Measurements from ENCODE around the gene GLOD4.

GLOD4 gene

DNA sequence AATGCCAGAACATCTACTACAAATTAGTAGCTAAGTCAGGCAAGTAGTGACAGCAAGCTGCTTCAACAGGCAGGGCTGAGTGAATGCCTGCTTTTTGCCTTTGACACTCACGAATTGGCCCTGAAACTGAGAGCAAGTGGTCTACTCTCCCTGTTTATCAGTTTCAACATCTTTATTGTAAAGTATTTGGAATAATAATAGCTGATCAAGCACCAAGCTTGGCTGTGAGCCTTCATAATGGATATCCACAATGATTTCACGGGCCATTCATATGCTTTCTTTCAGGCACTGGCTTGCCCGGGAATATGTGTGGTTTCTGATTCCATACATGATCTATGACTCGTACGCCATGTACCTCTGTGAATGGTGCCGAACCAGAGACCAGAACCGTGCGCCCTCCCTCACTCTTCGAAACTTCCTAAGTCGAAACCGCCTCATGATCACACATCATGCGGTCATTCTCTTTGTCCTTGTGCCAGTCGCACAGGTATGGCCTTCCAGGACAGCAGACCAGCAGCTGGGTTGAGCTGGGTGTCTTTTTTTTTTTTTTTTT lies 44.4 kb downstream of the GLOD4 start:
- DNase-seq: no peak

DNA sequence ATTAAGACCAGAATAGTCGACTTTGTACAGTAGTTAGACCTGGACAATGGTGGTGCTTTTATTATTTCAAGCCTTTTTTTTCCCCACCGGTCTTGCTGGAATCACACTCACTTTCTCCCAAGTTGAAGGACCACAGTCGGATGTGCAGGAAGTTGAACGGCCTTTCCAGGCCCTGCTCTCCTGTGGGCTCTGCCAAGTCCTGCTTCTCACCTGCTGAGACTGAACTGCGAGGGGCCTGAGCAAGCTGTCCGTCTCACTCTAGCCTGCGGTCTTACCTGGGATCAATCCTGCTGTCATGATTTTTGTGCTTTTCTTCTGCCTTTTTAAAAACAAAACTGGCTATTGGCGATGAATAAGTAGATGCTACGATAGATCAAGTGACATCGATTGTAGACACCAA lies 48.3 kb downstream of the GLOD4 start:
- DNase-seq: no peak

- peak; percentile 43 for DNase-seq
These were observed 49.0 kb downstream of the GLOD4 start for GRCh38 chr17:732902-733720.

GRCh38 chr17:732067-732901 lies 49.8 kb downstream of the GLOD4 start, which contains the start of gene TLCD3A:
Gene TLCD3A, plus strand, starts transcription at chr17:732596. Its CDS starts 52 bp downstream, at chr17:732648.
- peak; percentile 39 for DNase-seq

DNA sequence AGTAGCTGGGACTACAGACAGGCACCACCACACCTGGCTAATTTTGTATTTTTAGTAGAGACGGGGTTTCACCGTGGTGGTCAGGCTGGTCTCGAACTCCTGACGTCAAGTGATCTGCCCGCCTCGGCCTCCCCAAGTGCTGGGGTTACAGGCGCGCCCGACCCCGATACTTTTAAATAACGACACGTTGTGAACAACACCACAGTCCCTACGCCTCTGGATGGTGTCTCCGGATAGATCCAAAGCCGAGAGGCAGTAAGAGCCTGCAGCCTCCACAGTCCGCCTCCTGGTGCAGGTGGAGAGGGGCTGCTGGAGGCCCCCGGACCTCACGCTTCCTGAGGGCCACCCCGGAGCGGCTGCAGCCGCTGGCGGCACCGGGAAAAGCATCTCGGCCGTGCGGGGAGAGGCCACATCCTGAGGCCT lies 50.4 kb downstream of the GLOD4 start:
- no peak for DNase-seq

- DNase-seq: no peak
These were observed 53.2 kb downstream of the GLOD4 start for GRCh38 chr17:728911-729310.

- no peak for DNase-seq
These were observed 55.7 kb downstream of the GLOD4 start for GRCh38 chr17:726271-726919.

DNA sequence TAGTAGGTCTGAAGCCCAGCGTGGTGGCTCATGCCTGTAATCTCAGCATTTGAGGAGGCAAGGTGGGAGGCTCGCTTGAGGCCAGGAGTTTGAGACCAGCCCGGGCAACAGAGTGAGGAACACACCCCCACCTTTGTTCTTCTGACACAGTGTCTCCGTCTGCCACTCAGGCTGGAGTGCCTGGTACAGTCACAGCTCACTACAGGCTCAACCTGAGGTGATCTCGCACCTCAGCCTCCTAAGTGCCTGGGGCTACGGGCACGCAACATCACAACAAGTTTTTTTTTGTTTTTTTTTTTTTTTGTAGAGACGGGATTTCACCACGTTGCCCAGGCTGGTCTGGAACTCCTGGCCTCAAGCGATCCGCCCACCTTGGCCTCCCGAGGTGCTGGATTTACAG lies 56.3 kb downstream of the GLOD4 start:
- no peak for DNase-seq

- DNase-seq: no peak
These were observed 57.0 kb downstream of the GLOD4 start for GRCh38 chr17:725084-725483.

DNA sequence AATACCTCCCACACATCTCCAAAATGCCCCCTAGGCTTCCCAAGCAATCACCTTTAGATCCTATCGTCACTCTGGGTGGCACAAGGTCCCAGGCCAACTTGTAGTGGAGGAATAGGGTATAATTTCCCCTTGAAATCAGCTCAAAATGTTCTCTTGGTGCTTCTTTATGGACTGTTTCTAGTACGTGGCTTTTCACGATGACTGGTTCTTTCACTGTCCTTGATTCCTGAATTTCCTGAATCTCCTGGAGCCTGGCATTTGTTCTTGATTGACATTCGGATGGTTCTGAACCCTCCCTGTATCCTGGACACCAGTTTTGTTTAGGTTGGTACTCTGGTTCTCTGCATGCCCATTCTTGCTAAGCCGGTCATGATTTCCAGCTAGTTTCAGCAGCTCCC lies 60.5 kb downstream of the GLOD4 start:
- DNase-seq: no peak

DNA sequence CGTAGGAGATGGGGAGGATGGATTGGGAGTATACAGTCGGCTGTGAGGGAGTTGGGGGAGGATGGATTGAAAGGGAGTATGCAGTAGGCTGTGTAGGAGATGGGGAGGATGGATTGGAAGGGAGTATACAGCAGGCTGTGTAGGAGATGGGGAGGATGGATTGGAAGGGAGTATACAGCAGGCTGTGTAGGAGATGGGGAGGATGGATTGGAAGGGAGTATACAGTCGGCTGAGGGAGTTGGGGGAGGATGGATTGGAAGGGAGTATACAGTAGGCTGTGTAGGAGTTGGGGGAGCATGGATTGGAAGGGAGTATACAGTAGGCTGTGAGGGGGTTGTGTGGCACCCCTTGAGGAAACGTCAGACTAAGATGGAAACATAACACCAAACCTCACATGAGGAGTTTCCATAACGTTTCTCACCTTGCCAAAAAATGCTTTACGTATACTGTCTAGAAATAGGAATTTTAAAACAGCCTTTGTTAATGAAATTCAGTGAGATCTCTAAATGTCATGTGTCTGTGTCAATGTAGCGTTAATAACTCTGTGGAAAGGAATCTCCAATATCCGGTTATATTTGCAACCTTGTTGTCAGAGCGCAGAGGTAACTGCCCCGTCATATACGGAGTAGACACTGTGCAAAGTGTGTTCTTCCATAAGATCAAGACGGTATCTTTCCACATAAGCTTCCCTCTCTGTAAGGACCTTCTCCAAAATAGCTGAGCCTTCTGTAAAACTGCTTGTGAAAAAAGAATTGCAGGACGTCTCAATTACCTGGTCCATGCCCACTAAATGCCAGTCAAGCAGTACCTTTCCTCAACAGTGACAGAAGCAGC lies 61.2 kb downstream of the GLOD4 start:
- DNase-seq: no peak

DNA sequence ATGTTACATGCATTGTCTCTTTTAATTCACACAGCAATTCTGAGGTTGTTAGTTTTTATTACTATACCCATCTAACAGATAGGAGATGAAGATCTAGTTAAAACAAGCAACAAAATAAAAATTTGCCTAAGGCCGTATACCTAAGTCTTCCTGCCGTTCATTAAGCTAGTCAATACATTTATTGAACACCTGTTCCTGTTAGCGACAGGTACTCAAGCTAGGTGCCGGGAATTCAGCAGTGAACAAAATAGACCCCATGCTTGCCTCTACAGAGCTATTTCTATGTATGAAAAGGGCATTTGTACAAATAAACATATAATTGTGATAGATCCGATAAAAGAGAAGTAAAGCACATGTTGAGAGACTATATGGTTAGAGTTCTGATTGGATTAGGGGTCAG lies 64.0 kb downstream of the GLOD4 start:
- DNase-seq: no peak

Measured in NCI-H1092 treated with DMSO at 0.1 percent for 48 hours (cell line).